ENCODE measurements around the gene KCTD10. TPM values are rescaled to one million over a fixed set of nuclear protein-coding genes. Genes with fewer than 3 reads are reported as not detected.

The KCTD10 gene
- total RNA-seq (2014; rRNA removed; shearing (Covaris generic)), result 25.8 and 28.9 TPM in 2 replicates

DNA sequence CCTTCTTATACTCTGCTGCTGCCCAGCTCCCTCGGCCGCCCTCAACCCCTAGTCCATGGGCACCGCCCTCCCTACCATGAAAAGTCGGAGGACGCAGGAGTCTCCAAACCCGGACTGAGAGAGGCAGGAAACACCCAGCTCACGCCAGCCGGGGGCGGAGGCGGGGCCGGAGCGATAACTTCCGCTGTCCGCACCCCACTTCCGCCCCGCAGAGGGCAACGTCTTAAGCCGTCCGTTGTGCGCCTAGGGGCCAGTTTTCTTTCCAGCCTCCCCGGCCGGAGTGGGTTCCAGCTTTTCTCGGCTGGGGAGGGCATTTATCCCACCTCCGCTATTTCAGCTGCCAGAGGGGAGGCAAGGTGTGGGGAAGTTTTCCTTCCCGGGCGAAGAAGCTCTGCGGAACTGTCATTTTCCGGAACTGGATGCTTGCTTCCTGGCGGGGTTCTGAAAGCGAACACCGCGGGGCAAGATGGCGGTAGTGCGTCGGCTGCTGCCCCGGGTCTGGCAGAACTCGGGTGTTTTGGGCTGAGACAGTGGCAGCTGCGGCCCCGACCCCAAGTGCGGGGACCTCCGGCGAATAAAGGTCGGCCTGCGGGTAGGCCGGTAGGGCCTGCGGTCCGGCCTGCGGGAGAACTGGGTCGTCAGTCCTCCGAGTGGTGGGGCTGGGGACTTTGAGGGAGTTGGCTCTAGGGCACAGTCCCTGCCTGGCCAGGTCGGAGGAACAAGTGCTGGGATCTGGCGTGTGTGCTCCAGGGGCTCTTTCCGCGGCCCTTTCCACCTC, at the start of gene KCTD10, which contains the start of gene UBE3B:
Gene KCTD10, minus strand, starts transcription at position 116 of the 778 bp plus-strand sequence. Its CDS starts 38 bp downstream, at position 78.
Gene UBE3B, plus strand, starts transcription at position 450 of the 778 bp plus-strand sequence. CDS start 5,918 bp downstream, outside the sequence.
- Histone ChIP-seq H3K36me3 (replicated peaks; ENCODE audit: control insufficient read depth, insufficient read depth, low read length) (no peaks in the 10 kb centered on the region; the same call in 1 of the 2 replicates), H3K27me3 (ENCODE audit: control insufficient read depth, insufficient read depth, low read length) (no peaks in the 10 kb centered on the region), H3K4me3 (ENCODE audit: insufficient read depth, low read depth, low read length) (peak within 1 kb of the TSS; percentile 81)
- DNase-seq, result peak; percentile 95

DNA sequence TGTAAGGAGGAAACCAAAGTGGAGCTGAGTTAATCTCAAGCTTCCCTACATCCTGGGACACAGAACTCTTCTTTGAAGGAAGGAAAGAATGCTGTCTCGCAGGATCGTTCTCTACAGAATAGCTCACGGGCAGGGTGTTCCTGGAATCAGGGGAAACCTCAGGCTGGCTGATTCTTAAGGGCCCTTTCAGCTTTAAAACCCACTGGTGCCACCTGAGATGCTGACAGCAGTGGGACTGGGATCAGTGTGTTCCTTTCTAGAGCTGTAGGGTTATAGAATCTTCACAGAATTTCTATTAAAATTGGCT, 48.1 kb upstream of the KCTD10 start:
- Histone ChIP-seq H3K27me3 (ENCODE audit: control insufficient read depth, insufficient read depth, low read length) (no peaks in the 10 kb centered on the region), H3K36me3 (replicated peaks; ENCODE audit: control insufficient read depth, insufficient read depth, low read length) (peaks cover 7% of the 10 kb centered on the region), H3K4me3 (ENCODE audit: insufficient read depth, low read depth, low read length) (no peak overlapping the region)
- no peak for DNase-seq

GRCh38 chr12:109524466-109525278, 47.6 kb upstream of the KCTD10 start:
- no peak overlapping the region for H3K4me3 ChIP-seq (ENCODE audit: insufficient read depth, low read depth, low read length)
- DNase-seq, result peak; percentile 57
- H3K36me3 ChIP-seq (replicated peaks; ENCODE audit: control insufficient read depth, insufficient read depth, low read length), result peaks cover 7% of the 10 kb centered on the region
- H3K27me3 ChIP-seq (ENCODE audit: control insufficient read depth, insufficient read depth, low read length), result no peaks in the 10 kb centered on the region

DNA sequence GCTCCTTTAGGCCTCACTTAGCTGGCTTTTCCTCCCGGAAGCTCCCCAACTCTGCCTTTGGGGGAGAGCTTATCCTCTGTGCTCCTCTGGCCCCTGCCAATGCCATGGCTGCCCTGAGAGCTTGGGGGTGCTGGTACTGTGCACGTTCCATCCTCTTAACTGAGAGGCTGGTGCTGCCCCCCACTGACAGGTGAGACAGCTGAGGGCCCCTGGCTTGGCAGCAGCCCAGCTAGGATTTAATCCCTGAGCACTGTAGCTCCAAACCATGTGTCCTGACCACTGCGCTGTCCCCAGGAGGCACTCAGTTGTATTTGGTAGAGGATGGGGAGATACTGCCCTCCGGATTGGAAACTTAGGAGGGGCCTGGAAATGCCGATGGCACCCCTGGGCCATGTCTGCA, 46.4 kb upstream of the KCTD10 start:
- peaks cover 7% of the 10 kb centered on the region for H3K36me3 ChIP-seq (replicated peaks; ENCODE audit: control insufficient read depth, insufficient read depth, low read length)
- DNase-seq, result no peak

GRCh38 chr12:109523071-109523470, 46.0 kb upstream of the KCTD10 start:
- H3K4me3 ChIP-seq (ENCODE audit: insufficient read depth, low read depth, low read length), result no peak overlapping the region
- no peak for DNase-seq
- H3K27me3 ChIP-seq (ENCODE audit: control insufficient read depth, insufficient read depth, low read length), result no peaks in the 10 kb centered on the region
- H3K36me3 ChIP-seq (replicated peaks; ENCODE audit: control insufficient read depth, insufficient read depth, low read length), result peaks cover 7% of the 10 kb centered on the region

More for the DNA sequence above, 46.4 kb upstream of the KCTD10 start:
- Histone ChIP-seq H3K27me3 (ENCODE audit: control insufficient read depth, insufficient read depth, low read length) (no peaks in the 10 kb centered on the region), H3K4me3 (ENCODE audit: insufficient read depth, low read depth, low read length) (no peak overlapping the region)

DNA sequence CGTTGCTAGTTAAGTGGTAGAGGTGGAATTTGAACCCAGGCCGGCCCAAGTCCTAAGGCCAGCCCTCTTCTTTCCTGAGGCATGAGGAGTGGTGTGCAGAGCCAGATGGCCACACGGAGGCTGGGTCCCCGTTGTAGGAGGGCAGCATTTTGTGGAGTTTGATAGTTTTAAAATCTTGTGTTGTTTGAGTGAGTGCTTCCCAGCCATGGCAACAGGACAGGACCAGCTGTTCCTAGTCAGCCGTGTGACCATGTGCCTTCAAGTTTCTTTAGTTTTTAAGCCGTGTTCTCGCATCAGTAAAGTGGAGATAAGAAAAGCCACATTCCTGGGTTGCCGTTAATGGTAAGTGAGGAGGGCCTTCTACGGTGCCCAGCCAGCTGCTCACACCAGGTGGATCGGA, 44.7 kb upstream of the KCTD10 start:
- DNase-seq, result no peak

GRCh38 chr12:109519787-109520186, 42.7 kb upstream of the KCTD10 start:
- Histone ChIP-seq H3K27me3 (ENCODE audit: control insufficient read depth, insufficient read depth, low read length) (no peaks in the 10 kb centered on the region), H3K36me3 (replicated peaks; ENCODE audit: control insufficient read depth, insufficient read depth, low read length) (peaks cover 5% of the 10 kb centered on the region), H3K4me3 (ENCODE audit: insufficient read depth, low read depth, low read length) (no peak overlapping the region)
- DNase-seq, result no peak

More for the DNA sequence above, 44.7 kb upstream of the KCTD10 start:
- no peaks in the 10 kb centered on the region for H3K27me3 ChIP-seq (ENCODE audit: control insufficient read depth, insufficient read depth, low read length)
- no peak overlapping the region for H3K4me3 ChIP-seq (ENCODE audit: insufficient read depth, low read depth, low read length)
- peaks cover 5% of the 10 kb centered on the region for H3K36me3 ChIP-seq (replicated peaks; ENCODE audit: control insufficient read depth, insufficient read depth, low read length)

DNA sequence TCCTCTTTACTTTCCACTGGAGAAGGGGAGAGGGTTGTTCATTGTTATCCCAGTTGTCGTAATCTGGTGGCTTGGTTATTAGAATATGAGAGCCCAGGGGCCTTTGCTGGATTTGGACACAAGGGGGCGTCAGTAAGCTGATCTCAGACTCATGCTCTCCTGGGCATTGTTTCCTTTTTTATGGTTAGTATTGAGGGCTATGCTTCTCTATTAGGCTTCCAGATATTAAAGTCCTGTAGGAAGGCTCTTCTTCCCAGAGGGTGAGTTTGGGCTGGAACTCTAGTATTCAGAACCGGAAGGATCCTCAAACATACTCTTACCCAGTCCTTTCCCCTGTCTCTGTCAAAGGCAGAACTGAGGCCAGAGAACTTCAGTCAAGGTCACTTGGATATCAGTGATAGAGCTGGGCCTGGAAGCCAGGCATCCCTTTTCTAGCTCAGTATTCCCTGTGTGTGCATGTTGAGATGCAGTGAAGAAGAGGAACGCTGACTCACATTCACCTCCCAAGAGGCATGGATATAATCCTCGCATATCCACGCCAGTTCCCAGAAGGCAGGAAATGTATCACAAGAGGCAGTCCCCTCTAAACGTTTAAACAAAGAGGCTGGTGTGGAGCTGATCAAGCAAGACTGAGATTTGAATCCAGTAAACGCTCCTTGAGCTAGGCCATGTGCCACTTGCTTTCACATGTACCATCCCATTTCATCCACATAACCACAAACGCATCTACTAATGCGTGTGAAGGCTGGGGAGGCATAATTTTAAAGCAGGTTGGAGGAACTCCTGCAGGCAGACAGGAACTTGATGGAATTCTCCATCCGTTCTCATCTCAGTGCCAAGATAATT, 41.9 kb upstream of the KCTD10 start:
- DNase-seq, result peak; percentile 87
- Histone ChIP-seq H3K4me3 (ENCODE audit: insufficient read depth, low read depth, low read length) (no peak overlapping the region), H3K36me3 (replicated peaks; ENCODE audit: control insufficient read depth, insufficient read depth, low read length) (peaks cover 5% of the 10 kb centered on the region), H3K27me3 (ENCODE audit: control insufficient read depth, insufficient read depth, low read length) (no peaks in the 10 kb centered on the region)

DNA sequence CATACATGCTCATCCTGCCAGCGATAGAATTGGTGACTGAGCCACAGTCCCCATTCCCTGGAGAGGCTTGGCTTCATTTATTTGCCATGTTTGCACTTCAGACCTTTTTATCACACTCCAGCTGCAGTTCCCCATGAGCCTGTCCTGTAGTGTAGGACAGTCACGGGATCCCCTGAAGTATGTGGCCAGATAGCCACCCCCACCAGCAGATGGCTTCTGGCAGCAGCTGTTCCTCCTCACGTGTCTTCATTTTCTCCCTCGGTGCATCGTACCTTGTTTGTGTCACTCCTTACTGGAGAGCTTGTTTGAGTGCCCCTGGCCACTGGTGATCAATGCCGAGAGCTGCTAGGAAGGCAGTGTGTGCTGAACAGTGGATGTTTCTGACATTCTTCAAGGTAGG, 40.5 kb upstream of the KCTD10 start:
- H3K36me3 ChIP-seq (replicated peaks; ENCODE audit: control insufficient read depth, insufficient read depth, low read length), result peaks cover 5% of the 10 kb centered on the region
- DNase-seq, result no peak
- H3K4me3 ChIP-seq (ENCODE audit: insufficient read depth, low read depth, low read length), result no peak overlapping the region
- no peaks in the 10 kb centered on the region for H3K27me3 ChIP-seq (ENCODE audit: control insufficient read depth, insufficient read depth, low read length)

- Histone ChIP-seq H3K36me3 (replicated peaks; ENCODE audit: control insufficient read depth, insufficient read depth, low read length) (peaks cover 6% of the 10 kb centered on the region), H3K4me3 (ENCODE audit: insufficient read depth, low read depth, low read length) (no peak overlapping the region), H3K27me3 (ENCODE audit: control insufficient read depth, insufficient read depth, low read length) (no peaks in the 10 kb centered on the region)
- no peak for DNase-seq
Measured at GRCh38 chr12:109513977-109514376, 36.9 kb upstream of the KCTD10 start.

- H3K36me3 ChIP-seq (replicated peaks; ENCODE audit: control insufficient read depth, insufficient read depth, low read length), result peaks cover 6% of the 10 kb centered on the region
Measured at GRCh38 chr12:109513051-109513450, 36.0 kb upstream of the KCTD10 start.

DNA sequence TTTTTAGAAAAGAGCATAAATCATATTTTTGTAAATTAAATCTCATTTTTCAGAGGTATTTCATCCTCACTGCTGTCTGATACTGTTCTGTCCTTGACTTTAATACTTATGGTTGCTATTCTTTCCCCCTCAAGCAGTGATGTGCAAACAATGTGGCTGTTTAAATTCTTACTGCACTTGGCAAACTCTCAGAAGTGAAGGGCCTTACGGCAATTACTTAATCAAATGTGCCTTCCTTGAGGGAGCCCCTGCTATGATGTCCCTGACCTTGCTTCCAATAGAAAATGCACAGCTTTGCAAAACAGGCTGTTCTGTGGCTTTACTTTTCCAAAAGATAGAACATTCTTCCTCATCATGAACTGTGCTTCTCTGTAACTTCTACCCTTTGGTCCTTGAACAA, 35.5 kb upstream of the KCTD10 start:
- DNase-seq, result no peak
- Histone ChIP-seq H3K27me3 (ENCODE audit: control insufficient read depth, insufficient read depth, low read length) (no peaks in the 10 kb centered on the region), H3K36me3 (replicated peaks; ENCODE audit: control insufficient read depth, insufficient read depth, low read length) (peaks cover 6% of the 10 kb centered on the region), H3K4me3 (ENCODE audit: insufficient read depth, low read depth, low read length) (no peak overlapping the region)

More at GRCh38 chr12:109513051-109513450, 36.0 kb upstream of the KCTD10 start:
- no peaks in the 10 kb centered on the region for H3K27me3 ChIP-seq (ENCODE audit: control insufficient read depth, insufficient read depth, low read length)
- no peak overlapping the region for H3K4me3 ChIP-seq (ENCODE audit: insufficient read depth, low read depth, low read length)
- no peak for DNase-seq

GRCh38 chr12:109510196-109510595, 33.1 kb upstream of the KCTD10 start:
- Histone ChIP-seq H3K4me3 (ENCODE audit: insufficient read depth, low read depth, low read length) (no peak overlapping the region), H3K27me3 (ENCODE audit: control insufficient read depth, insufficient read depth, low read length) (no peaks in the 10 kb centered on the region), H3K36me3 (replicated peaks; ENCODE audit: control insufficient read depth, insufficient read depth, low read length) (peaks cover 10% of the 10 kb centered on the region)
- no peak for DNase-seq

DNA sequence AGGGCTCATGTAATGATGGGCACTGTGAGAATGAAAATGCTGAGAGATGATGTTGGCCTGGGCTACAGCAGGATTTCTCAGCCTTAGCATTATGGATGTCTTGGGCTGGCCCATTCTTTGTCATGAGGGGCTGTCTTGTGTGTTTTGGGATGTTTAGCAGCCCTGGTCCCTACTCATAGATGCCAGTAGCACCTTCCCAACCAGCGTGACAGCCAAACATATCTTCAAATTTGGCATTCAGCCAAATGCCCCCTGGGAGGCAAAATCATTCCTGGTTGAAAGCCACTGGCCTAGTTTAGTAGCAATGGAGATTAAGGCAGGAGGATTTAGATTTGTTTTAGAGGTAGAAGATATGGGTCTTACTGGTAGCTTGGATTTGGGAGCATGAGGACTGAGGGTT, 27.0 kb upstream of the KCTD10 start:
- H3K27me3 ChIP-seq (ENCODE audit: control insufficient read depth, insufficient read depth, low read length), result no peaks in the 10 kb centered on the region
- no peak for DNase-seq
- H3K36me3 ChIP-seq (replicated peaks; ENCODE audit: control insufficient read depth, insufficient read depth, low read length), result peaks cover 15% of the 10 kb centered on the region
- no peak overlapping the region for H3K4me3 ChIP-seq (ENCODE audit: insufficient read depth, low read depth, low read length)

Measured in H7 (cell line).